HS-5 (cell line): ENCODE data around the gene GTSE1.

Experiments used
- DNase-seq: peaks from one replicate; pipeline ENCODE4 v3.0.0-alpha.2; 2012; ENCODE audit warnings: low read depth

Gene GTSE1

GRCh38 chr22:46352691-46353386, 56.2 kb downstream of the GTSE1 start:
- DNase-seq = no peak

DNA sequence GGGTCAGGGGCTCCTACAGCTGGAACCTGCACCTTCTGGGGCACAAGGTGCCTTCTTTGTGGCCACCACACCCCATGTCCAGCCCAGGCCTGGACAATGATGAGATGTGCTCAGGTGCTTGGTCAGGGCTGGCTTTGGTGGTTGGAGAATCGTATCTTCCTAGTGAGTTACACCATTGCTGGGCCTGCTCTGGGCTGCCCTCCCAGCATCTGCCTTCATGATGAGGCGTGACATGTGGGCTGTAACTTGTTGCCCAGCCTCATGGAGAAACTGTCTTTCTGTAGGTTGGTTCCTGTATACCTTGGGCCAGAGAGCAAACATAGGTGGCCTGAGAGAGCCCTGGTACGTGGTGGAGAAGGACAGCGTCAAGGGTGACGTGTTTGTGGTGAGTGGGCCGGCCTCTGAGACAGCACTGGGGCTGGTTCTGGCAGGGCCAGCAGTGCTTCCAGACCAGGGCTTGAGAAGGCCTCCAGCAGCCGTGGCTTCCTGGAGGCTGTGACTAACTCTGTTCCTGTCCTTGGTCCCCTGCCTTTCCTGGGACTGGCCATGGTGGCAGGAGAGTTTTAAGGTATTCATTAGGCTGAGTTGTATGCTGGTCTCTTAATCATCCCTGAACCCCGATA, 56.9 kb downstream of the GTSE1 start:
- no peak for DNase-seq

- DNase-seq = no peak
Observed at GRCh38 chr22:46354176-46354992, 57.7 kb downstream of the GTSE1 start.

DNA sequence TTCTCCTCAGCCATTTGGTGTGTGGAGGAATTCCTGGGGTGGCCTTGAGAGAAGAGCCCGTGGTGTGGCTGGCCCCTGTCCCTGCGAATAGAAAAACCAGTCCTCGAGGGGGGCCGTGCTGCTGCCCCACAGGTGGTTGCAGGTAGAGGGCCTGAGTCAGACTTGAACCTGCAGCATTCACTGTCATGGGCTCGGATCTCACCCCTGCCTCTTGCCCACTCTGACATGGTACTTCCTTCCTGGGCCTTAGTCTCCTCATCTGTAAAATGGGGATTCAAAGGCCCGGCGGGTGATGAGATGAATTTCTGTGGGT, 58.3 kb downstream of the GTSE1 start:
- no peak for DNase-seq

GRCh38 chr22:46355369-46355995, 58.8 kb downstream of the GTSE1 start:
- DNase-seq = no peak

GRCh38 chr22:46355996-46356471, 59.4 kb downstream of the GTSE1 start:
- DNase-seq = no peak

- DNase-seq = no peak
Observed at GRCh38 chr22:46356496-46357480, 60.1 kb downstream of the GTSE1 start.

- no peak for DNase-seq
Observed at GRCh38 chr22:46357711-46358520, 61.2 kb downstream of the GTSE1 start.

DNA sequence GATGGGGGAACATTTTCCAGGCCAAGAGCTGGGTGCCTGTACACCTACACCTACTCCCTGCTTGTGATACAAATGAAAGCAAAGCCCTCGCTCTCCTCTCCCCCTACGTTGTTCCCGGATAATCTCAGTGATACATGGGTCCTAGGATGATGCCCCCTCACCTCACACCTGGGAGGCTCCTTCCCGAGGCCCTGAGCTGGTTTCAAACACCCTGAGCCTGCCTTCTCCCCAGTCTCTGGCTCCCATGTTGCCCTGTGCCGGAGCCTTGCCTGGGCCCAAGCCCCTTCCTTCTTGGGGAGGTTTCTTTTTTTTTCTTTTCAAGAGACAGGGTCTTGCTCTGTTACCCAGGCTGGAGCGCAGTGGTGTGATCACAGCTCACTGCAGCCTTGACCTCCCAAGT, 62.1 kb downstream of the GTSE1 start:
- no peak for DNase-seq

- no peak for DNase-seq
Observed at GRCh38 chr22:46359362-46359761, 62.7 kb downstream of the GTSE1 start.

- DNase-seq = no peak
Observed at GRCh38 chr22:46360097-46360496, 63.4 kb downstream of the GTSE1 start.

- DNase-seq = no peak
Observed at GRCh38 chr22:46360891-46361290, 64.2 kb downstream of the GTSE1 start.

- DNase-seq = no peak
Observed at GRCh38 chr22:46361826-46362202, 65.1 kb downstream of the GTSE1 start.

DNA sequence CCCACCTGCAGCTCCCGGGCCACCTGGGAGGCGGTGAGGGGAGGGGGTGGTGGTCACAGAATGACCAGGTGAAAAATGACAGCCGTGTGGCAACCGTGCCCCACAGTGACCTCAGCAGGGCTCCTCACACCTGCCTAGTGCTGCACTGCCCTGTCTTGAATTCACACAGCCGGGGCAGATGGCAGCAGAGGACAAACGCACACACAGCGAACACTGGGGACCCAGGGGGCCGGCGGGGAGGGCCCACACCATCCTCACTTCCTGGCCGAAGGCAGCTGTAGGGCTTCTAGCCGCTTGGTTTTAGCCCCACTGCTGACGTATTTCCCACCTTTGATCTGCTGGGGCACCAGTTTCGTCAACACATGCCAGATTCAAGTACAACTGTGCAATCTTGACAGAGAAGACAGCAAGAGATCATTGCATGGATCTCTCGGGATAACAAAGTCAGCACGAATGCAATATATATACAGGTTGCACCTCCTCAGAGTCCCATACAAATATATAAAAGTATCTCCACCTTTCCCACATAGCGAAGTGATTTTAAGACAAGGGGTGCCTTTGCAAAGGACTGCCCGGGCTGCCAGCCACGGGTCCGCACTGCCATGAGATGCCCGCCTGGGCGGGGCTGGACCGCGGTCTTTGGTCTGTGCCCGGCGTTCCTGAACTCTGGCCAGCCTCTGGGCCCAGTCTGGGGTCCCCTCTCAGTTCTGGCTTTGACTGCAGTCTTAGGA, 65.7 kb downstream of the GTSE1 start:
- no peak for DNase-seq

- no peak for DNase-seq
Observed at GRCh38 chr22:46362934-46363515, 66.4 kb downstream of the GTSE1 start.

DNA sequence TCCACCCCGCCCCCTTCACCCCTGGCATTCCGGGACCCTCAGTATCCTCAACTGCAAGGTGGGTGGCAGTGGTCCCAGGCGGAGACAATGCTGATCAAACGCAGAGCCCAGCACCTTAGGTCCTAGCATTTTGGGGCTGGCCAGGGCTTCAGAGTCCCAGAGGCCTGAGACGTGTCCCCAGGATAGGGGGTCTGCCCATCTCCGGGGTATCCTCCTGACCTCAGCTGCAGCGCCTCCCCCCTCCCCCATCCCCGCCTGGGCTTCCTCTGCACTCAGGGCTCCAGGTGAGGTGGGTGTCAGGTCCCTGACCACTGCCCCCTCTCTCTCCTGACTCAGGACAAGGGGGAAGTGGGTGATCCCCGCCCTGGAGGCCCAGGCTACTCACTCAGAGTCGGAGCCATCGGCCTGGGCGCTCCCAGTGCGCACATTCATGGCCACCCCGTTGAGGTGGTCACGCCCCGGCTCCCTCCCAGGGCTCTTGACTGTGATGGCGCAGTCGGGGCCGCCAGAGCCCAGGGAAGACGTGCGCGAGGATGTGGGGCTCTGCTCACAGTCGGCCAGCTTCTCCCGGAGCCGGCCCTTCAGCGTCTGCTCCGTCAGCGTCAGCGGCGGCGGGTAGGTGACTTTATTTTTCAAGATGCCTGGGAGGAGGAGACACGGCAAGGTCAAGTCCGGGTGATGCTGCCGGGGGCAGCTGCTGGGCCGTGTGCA, 67.1 kb downstream of the GTSE1 start:
- DNase-seq = no peak

DNA sequence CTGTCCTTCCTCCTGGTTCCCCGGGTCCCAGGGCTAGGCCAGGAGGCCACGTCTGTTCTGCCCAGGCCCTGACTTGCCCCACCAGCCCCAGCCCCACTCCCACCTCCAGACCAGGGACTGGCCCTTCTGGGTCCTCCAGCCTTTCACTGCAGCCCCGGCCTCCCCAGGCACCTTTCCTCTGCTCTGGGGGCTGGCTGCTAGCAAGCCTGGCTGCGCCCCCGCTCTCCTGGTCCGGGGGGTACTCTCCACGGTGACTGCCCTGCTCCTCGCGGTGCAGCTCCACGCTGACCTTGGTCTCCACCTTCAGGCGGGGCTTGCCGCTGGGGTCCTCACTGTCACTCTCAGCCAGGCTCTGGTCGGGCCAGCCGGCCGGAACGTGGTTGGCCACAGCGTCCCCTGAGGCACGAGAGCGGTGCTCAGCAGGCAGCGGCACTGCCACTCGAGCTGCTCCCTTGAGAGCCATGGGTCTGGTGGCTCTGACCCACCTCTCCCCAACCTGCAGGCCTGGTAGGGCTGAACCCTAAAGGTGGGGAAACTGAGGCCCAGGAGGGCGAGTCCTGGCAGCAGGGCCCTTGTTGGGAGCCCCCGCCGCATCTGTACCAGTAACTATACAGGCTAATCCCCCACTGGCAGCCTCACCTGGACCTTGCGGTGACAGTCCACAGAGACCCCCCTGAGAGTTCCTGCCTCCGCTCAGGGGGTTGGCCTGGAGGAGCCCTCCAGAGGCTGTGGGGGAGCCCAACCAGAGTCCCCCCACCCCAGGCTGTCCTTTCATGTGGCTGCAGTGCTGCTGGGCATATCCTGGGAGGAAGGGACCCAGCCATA, 67.9 kb downstream of the GTSE1 start:
- DNase-seq = no peak

GRCh38 chr22:46365166-46365624, 68.5 kb downstream of the GTSE1 start:
- DNase-seq = no peak
